ENCODE measurements around the gene GAREM1.

The GAREM1 gene

DNA sequence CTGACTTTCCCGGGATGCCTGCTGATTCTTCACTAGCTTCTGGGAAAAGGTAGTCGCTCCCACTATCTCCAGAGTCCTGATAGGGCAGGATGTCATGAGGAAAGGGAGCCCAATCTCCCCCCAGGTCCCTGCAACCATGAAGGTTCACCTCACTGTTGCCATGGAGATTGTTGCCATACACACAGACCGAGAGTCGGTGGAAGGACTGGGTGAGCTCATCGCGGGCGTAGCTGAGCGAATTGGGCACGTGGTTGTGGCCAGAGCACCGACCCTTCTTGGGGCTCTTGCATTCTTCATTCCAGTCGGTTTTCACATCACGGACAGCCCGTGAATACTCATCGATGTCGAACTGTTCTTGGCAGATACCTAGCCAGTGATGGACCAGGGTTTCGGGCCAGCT is 183.4 kb downstream of the GAREM1 start:
- DNase-seq (ENCODE audit: low read depth) = no peak
- TF ChIP-seq, protein P1, sequence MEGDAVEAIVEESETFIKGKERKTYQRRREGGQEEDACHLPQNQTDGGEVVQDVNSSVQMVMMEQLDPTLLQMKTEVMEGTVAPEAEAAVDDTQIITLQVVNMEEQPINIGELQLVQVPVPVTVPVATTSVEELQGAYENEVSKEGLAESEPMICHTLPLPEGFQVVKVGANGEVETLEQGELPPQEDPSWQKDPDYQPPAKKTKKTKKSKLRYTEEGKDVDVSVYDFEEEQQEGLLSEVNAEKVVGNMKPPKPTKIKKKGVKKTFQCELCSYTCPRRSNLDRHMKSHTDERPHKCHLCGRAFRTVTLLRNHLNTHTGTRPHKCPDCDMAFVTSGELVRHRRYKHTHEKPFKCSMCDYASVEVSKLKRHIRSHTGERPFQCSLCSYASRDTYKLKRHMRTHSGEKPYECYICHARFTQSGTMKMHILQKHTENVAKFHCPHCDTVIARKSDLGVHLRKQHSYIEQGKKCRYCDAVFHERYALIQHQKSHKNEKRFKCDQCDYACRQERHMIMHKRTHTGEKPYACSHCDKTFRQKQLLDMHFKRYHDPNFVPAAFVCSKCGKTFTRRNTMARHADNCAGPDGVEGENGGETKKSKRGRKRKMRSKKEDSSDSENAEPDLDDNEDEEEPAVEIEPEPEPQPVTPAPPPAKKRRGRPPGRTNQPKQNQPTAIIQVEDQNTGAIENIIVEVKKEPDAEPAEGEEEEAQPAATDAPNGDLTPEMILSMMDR (IDR thresholded peaks at IDR 0.05; ENCODE audit: low read depth, low read length, missing control alignments) = no peak
- no peak overlapping the region for H3K4me3 ChIP-seq (ENCODE audit: low read depth, low read length)

DNA sequence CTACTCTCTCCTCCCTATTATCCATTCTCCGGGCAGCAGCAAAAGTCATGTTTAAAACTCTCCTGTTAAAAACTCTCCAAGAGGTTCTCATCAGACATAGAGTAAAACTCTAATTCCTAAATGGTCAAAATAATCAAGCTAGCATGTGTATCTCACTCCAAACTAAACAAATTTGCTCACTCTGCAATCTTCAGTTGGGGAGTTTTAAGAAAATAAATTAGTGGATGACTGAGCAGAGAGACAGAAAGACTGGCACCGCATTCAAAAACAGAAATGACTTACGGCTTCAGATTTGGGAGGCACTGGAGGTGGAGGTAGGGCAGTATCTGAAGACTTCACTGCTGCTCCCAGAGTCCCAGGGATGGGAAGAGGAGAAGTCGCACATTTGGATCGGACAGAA is 183.9 kb downstream of the GAREM1 start:
- TF ChIP-seq, protein P1 (IDR thresholded peaks at IDR 0.05; ENCODE audit: low read depth, low read length, missing control alignments) = no peak
- no peak for DNase-seq (ENCODE audit: low read depth)
- no peak overlapping the region for H3K4me3 ChIP-seq (ENCODE audit: low read depth, low read length)

DNA sequence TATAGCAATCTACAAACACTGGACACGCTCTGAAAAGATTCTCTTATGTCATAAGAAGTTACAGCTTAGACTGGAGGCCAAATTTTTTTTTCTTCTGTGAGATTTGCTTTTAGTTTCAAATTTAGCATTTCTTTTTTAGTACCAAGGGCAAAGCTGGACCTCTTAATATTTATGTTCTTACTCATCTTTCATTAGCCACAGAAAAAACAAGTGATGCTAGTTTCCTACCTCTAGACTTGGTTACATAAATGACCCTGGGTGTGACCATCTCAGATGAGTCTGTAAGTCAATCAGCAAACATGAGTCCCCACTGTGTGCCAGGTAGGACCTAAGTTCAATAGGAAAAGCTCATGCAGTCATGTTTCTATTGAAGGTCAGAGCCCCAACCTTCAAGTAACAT is 186.4 kb downstream of the GAREM1 start:
- no peak overlapping the region for H3K4me3 ChIP-seq (ENCODE audit: low read depth, low read length)
- no peak for DNase-seq (ENCODE audit: low read depth)
- TF ChIP-seq, protein P1 (IDR thresholded peaks at IDR 0.05; ENCODE audit: low read depth, low read length, missing control alignments) = no peak

DNA sequence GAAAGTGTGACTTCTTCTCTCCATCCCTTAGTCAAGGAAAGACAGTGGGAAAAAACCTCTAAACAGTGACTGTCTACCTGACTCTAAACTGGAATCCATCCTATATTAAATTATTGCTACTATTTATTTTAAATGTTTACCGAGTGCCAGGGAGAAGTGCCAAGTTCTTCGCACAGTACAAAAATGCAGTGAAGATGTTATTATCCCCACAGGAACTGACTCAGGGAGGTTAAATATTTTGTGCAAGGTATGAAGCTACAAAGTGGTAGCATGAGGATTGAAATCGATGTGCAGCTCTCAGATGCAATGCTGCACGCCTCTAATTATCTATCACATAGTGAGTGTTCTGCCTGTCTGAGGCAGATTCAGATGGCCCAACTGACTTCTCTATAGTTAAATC is 189.8 kb downstream of the GAREM1 start:
- TF ChIP-seq, protein P1 (IDR thresholded peaks at IDR 0.05; ENCODE audit: low read depth, low read length, missing control alignments) = no peak
- no peak for DNase-seq (ENCODE audit: low read depth)

DNA sequence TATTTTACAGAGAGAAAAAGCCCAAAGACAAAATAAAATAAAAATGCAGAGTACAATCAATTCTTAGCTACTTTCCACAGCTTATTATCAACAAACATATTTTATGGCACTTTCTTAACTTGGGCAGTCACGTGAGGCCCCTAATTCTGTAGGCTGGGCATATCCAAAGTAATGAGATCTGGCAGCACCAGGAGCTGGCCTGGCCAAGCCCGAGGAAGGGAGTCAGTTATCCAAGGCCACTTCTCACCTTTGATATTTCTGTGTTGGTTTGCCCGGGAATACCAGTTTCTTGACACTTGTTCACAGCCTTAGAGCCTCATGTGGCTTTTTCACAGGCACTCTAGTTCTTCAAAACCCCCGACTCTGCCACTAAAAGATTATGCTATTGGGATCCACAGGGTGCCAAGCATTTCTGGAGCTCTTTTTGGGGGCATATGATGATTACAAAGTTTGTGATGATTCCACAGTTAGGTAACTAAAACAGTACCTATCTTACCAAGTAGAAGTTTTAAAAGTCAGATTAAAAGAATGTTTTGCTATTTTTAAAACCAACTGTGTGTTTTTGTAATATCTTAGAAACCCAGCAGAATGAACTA is 190.4 kb downstream of the GAREM1 start:
- no peak overlapping the region for H3K4me3 ChIP-seq (ENCODE audit: low read depth, low read length)
- DNase-seq (ENCODE audit: low read depth) = no peak
- TF ChIP-seq, protein P1 (IDR thresholded peaks at IDR 0.05; ENCODE audit: low read depth, low read length, missing control alignments) = no peak

More for the DNA sequence above, 189.8 kb downstream of the GAREM1 start:
- H3K4me3 ChIP-seq (ENCODE audit: low read depth, low read length) = no peak overlapping the region

DNA sequence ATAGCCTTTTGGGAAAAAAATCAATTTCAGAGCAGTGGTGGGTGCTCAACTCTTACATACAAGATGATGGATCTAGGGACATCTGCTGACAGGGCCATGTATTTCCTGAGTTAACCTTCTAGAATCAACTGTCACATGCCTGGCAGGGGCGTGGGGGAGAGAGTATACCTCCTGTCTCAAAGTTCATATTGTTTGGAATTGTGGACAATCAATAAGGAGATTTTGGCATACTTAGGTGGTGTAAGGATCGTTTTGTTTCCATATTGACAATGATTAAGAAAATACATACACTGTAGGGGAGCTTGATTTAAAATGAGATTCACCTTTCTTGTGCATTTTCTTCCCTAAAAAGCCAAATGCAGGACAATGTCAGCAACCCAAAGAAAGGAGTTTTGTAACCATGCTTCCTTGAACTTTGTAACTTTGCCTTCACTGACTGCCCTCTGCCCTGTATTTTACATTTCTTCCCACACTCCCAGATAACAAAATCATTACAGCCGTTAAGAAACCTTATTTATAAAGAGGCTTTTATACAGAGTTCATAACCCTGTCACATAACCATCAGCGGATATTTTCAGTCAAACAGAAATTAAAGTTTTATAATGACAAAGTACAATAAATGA is 192.4 kb downstream of the GAREM1 start:
- DNase-seq (ENCODE audit: low read depth) = no peak
- TF ChIP-seq, protein P1 (IDR thresholded peaks at IDR 0.05; ENCODE audit: low read depth, low read length, missing control alignments) = no peak
- no peak overlapping the region for H3K4me3 ChIP-seq (ENCODE audit: low read depth, low read length)

DNA sequence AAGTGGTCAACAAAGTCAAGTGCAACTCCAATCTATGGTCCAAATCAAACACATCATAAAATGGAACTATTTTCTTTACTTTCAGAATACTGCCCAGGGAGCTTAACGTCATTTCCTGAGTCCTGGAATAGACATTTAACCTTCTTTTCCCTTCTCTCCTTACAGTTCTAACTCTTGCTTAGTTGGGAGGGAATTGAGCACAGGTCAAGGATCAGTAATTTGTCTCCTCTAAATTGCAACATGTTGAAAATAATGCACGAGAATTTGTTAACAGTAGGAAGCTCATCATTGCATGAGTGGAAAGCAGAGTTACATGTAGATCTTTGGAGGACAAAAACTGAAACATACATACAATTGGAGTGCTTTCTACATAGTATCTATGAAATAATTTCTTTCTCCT is 193.1 kb downstream of the GAREM1 start:
- no peak overlapping the region for H3K4me3 ChIP-seq (ENCODE audit: low read depth, low read length)
- no peak for DNase-seq (ENCODE audit: low read depth)
- TF ChIP-seq, protein P1 (IDR thresholded peaks at IDR 0.05; ENCODE audit: low read depth, low read length, missing control alignments) = no peak

All from GM12864 (cell line).